NAMALWA (cell line): ENCODE data around the gene RIMS4.

Source experiments
- DNase-seq: peaks from one replicate; pipeline ENCODE4 v3.0.0-alpha.2; 2015; ENCODE audit warnings: low spot score

The RIMS4 gene

DNA sequence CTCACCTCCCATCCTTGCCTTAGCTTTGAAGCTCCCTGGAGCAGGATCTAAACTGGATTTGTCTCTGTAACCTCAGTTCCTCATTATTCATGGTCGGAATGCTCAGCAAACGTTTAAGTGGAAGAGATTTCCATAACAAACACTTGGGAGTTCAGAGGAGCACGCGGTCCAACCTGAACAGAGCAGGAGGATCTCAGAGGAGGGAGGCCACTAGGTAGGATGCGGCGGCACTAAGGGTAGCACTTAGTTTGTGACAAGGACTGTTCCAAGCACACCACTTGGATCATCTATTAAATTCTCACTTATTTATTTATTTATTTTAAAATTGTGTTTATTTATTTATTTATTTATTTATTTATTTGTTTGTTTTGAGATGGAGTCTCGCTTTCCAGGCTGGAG, 108.5 kb downstream of the RIMS4 start:
- no peak for DNase-seq
